DMS 273 (cell line): ENCODE measurements around the gene ANOS1.
A peak's percentile ranks its signal among the peaks of the same experiment; 100 is the strongest.
"Not testable (repeated sequence)": the region's sequence is repeated elsewhere in the genome, so short reads cannot be mapped to it uniquely, and the experiment has no call there.

Experiments
- DNase-seq: peaks from one replicate; lab custom pipeline; 2025; ENCODE audit not compliant: unreplicated experiment; lab: John Stamatoyannopoulos, UW

ANOS1 gene

GRCh38 chrX:8635812-8636211 lies 96.1 kb downstream of the ANOS1 start:
- DNase-seq, result no peak

GRCh38 chrX:8632924-8633323 lies 99.0 kb downstream of the ANOS1 start:
- peak; percentile 19 for DNase-seq

GRCh38 chrX:8629871-8630270 lies 102.1 kb downstream of the ANOS1 start:
- no peak for DNase-seq

- no peak for DNase-seq
Observed at GRCh38 chrX:8627796-8628195, 104.1 kb downstream of the ANOS1 start.

GRCh38 chrX:8607326-8607725 lies 124.6 kb downstream of the ANOS1 start:
- no peak for DNase-seq

- DNase-seq, result no peak
Observed at GRCh38 chrX:8604131-8604530, 127.8 kb downstream of the ANOS1 start.

GRCh38 chrX:8591501-8591900 lies 140.4 kb downstream of the ANOS1 start:
- DNase-seq, result peak; percentile 83

GRCh38 chrX:8586953-8587352 lies 145.0 kb downstream of the ANOS1 start:
- DNase-seq, result peak; percentile 39

- DNase-seq, result peak; percentile 76
Observed at GRCh38 chrX:8579602-8580001, 152.3 kb downstream of the ANOS1 start.

- DNase-seq, result no peak
Observed at GRCh38 chrX:8576821-8577220, 155.1 kb downstream of the ANOS1 start.

- no peak for DNase-seq
Observed at GRCh38 chrX:8565729-8566128, 166.2 kb downstream of the ANOS1 start.

- no peak for DNase-seq
Observed at GRCh38 chrX:8548446-8548845, 183.5 kb downstream of the ANOS1 start.

- no peak for DNase-seq
Observed at GRCh38 chrX:8546715-8547114, 185.2 kb downstream of the ANOS1 start.

GRCh38 chrX:8520791-8521190 lies 211.1 kb downstream of the ANOS1 start:
- DNase-seq, result no peak

- DNase-seq, result no peak
Observed at GRCh38 chrX:8520178-8520577, 211.8 kb downstream of the ANOS1 start.

- no peak for DNase-seq
Observed at GRCh38 chrX:8504451-8504850, 227.5 kb downstream of the ANOS1 start.

- DNase-seq, result not testable (repeated sequence)
Observed at GRCh38 chrX:8502101-8502500, 229.8 kb downstream of the ANOS1 start.

GRCh38 chrX:8500203-8500602 lies 231.7 kb downstream of the ANOS1 start:
- no peak for DNase-seq

- not testable (repeated sequence) for DNase-seq
Observed at GRCh38 chrX:8495036-8495435, 236.9 kb downstream of the ANOS1 start.

- no peak for DNase-seq
Observed at GRCh38 chrX:8484360-8484949, 247.5 kb downstream of the ANOS1 start.
